Sigmoid colon (tissue), 7 donors: ENCODE results near the gene CHADL. TPM values are rescaled to one million over a fixed set of nuclear protein-coding genes. Genes with fewer than 3 reads are reported as not detected.

ENCODE experiments used
- DNase-seq: peaks from one replicate; pipeline ENCODE4 v3.0.0-alpha.2; 2019
- H3K27ac ChIP-seq, 4 donors: fragments of 200-600 bp; sonication (generic); one replicate each; pipeline ENCODE4 v1.5.1; 2016 to 2019; ENCODE audit warnings: mild to moderate bottlenecking in 1 of 4
- H3K27me3 ChIP-seq, 3 donors: fragments of 200-600 bp; sonication (generic); one replicate each; pipeline ENCODE4 v1.5.1; 2019; ENCODE audit warnings: mild to moderate bottlenecking in 1 of 3
- H3K36me3 ChIP-seq, 4 donors: fragments of 200-600 bp; sonication (generic); one replicate each; pipeline ENCODE4 v1.5.1; 2016 to 2019
- H3K4me1 ChIP-seq, 4 donors: fragments of 200-600 bp; sonication (generic); one replicate each; pipeline ENCODE4 v1.5.1; 2017 to 2019
- H3K4me3 ChIP-seq, 4 donors: fragments of 200-600 bp; sonication (generic); one replicate each; pipeline ENCODE4 v1.5.1; 2017 to 2019; ENCODE audit warnings: mild to moderate bottlenecking in 2 of 4, moderate library complexity in 1 of 4
- H3K9me3 ChIP-seq, 4 donors: fragments of 200-600 bp in 3 of 4; sonication (generic) in 3 of 4; one replicate each; pipeline versions ENCODE4 v1.5.1 to v1.6.1; 2013 to 2019
- CTCF ChIP-seq, 4 experiments: fragments of 450-650 bp in 3 of 4; fragments of 200-600 bp in 1 of 4; IDR thresholded peaks; one replicate each; pipeline ENCODE4 v1.5.1; 2016 to 2019; ENCODE audit warnings: antibody characterized with exemption in 4 of 4, mild to moderate bottlenecking in 3 of 4, moderate library complexity in 2 of 4
- EP300 ChIP-seq, 4 donors: sonication (generic); formaldehyde crosslinking; IDR thresholded peaks; one replicate each; pipeline ENCODE4 v1.6.1; 2017; ENCODE audit warnings: antibody characterized with exemption in 4 of 4
- POLR2A ChIP-seq, 2 donors: fragments of 450-650 bp; IDR thresholded peaks; one replicate each; pipeline ENCODE4 v1.6.1; 2016; ENCODE audit warnings: antibody characterized with exemption in 2 of 2, mild to moderate bottlenecking in 2 of 2, moderate library complexity in 2 of 2
- POLR2AphosphoS5 ChIP-seq, 4 donors: sonication (generic); formaldehyde crosslinking; IDR thresholded peaks; one replicate each; pipeline ENCODE4 v1.6.1; 2017; ENCODE audit warnings: antibody characterized with exemption in 4 of 4
- WGBS, 2 donors: extraction: QIAGEN DNeasy Blood & Tissue Kit; methylation state at CpG; one replicate each; pipeline ENCODE4 v1.1.7; 2013; 5-methylcytosine and 5-hydroxymethylcytosine counted together
- intact Hi-C: fragments of 100-400 bp; cut with DNase I; formaldehyde crosslinking; loops from one replicate; pipeline ENCODE4 v1.15.1; 2023
- polyA plus RNA-seq, 3 donors: library from polyadenylated mRNA; stranded (reverse); fragments of 200-250 nt; gene quantifications; one replicate each; pipeline ENCODE4 v1.2.3, GENCODE V29; 2013
- total RNA-seq, 4 donors: library from RNA; depleted of rRNA; stranded (reverse); fragments of >200 nt; gene quantifications; one replicate each; pipeline ENCODE4 v1.1.0, GENCODE V29; 2016
- donor health status: healthy with polysubstance abuse.
- donor health status: Bipolar disorder and iron deficiency.
- donor health status: healthy.

CHADL gene
- total and polyA plus RNA-seq, 7 donors = 0.46 to 25.5 (median 4.2) TPM

- Histone ChIP-seq H3K9me3 (no peaks in the 10 kb centered on the region), H3K27me3 (no peaks in the 10 kb centered on the region), H3K36me3 (peaks cover 46 to 96% (median 56%) of the 10 kb centered on the region in 4 donors), H3K4me1 (no peaks in the 10 kb centered on the region), H3K27ac (no peak overlapping the region), H3K4me3 (no peak overlapping the region)
- no peak for DNase-seq
- intact Hi-C loops = no loop called here
- TF ChIP-seq POLR2A (IDR thresholded peaks at IDR 0.05) (no peak), POLR2AphosphoS5 (IDR thresholded peaks at IDR 0.05) (no peak), CTCF (IDR thresholded peaks at IDR 0.05) (no peak), EP300 (IDR thresholded peaks at IDR 0.05) (no peak)
- 94 to 96% methylated on average over 12 of the region's 12 CpGs for WGBS, 2 donors
Observed at GRCh38 chr22:41250127-41250526, 9.4 kb upstream of the CHADL start.

- intact Hi-C loops = no loop called here
- no peak for TF ChIP-seq CTCF (IDR thresholded peaks at IDR 0.05)
- TF ChIP-seq EP300 (IDR thresholded peaks at IDR 0.05) = no peak
- no peak for TF ChIP-seq POLR2AphosphoS5 (IDR thresholded peaks at IDR 0.05)
- no peak for TF ChIP-seq POLR2A (IDR thresholded peaks at IDR 0.05)
- DNase-seq = no peak
- H3K27me3 ChIP-seq = no peaks in the 10 kb centered on the region
- peaks cover 0 to 6% (median 0%) of the 10 kb centered on the region in 4 donors for H3K4me1 ChIP-seq
- H3K9me3 ChIP-seq = no peaks in the 10 kb centered on the region
- peaks cover 44 to 89% (median 56%) of the 10 kb centered on the region in 4 donors for H3K36me3 ChIP-seq
- H3K27ac ChIP-seq = no peak overlapping the region
- WGBS, 2 donors = 94 to 95% methylated on average over 14 of the region's 14 CpGs
- H3K4me3 ChIP-seq = no peak overlapping the region
Observed at GRCh38 chr22:41249442-41249841, 8.7 kb upstream of the CHADL start.

GRCh38 chr22:41248758-41249157, 8.0 kb upstream of the CHADL start:
- no peak overlapping the region for H3K27ac ChIP-seq
- H3K27me3 ChIP-seq = no peaks in the 10 kb centered on the region
- no peak overlapping the region for H3K4me3 ChIP-seq
- intact Hi-C loops = no loop called here
- H3K9me3 ChIP-seq = no peaks in the 10 kb centered on the region
- peaks cover 44 to 82% (median 56%) of the 10 kb centered on the region in 4 donors for H3K36me3 ChIP-seq
- WGBS, 2 donors = 98% methylated on average over 10 of the region's 10 CpGs
- DNase-seq = no peak
- TF ChIP-seq POLR2A (IDR thresholded peaks at IDR 0.05) (no peak), CTCF (IDR thresholded peaks at IDR 0.05) (no peak), POLR2AphosphoS5 (IDR thresholded peaks at IDR 0.05) (no peak), EP300 (IDR thresholded peaks at IDR 0.05) (no peak)
- peaks cover 0 to 7% (median 0%) of the 10 kb centered on the region in 4 donors for H3K4me1 ChIP-seq

- intact Hi-C loops = no loop called here
- WGBS, 2 donors = 95 to 96% methylated on average over 15 of the region's 15 CpGs
Observed at GRCh38 chr22:41248314-41248713, 7.6 kb upstream of the CHADL start.

More at GRCh38 chr22:41248314-41248713, 7.6 kb upstream of the CHADL start:
- no peak overlapping the region for H3K4me3 ChIP-seq
- no peaks in the 10 kb centered on the region for H3K9me3 ChIP-seq
- H3K27me3 ChIP-seq = no peaks in the 10 kb centered on the region
- TF ChIP-seq EP300 (IDR thresholded peaks at IDR 0.05) = no peak
- no peak for TF ChIP-seq CTCF (IDR thresholded peaks at IDR 0.05)
- no peak for TF ChIP-seq POLR2A (IDR thresholded peaks at IDR 0.05)
- TF ChIP-seq POLR2AphosphoS5 (IDR thresholded peaks at IDR 0.05) = no peak
- peaks cover 44 to 78% (median 53%) of the 10 kb centered on the region in 4 donors for H3K36me3 ChIP-seq
- DNase-seq = no peak
- H3K4me1 ChIP-seq = peaks cover 0 to 7% (median 0%) of the 10 kb centered on the region in 4 donors
- H3K27ac ChIP-seq = no peak overlapping the region
